MM.1S (cell line): Measurements from ENCODE around the gene KIRREL1.

Source experiments
- CTCF ChIP-seq: fragments of 300-600 bp; sonication (generic); IDR thresholded peaks from 2 replicates; pipeline ENCODE4 v1.5.1; 2016; ENCODE audit warnings: antibody characterized with exemption, low read length, mixed read lengths
- EZH2 ChIP-seq: fragments of 300-600 bp; sonication (generic); optimal IDR thresholded peaks from 2 replicates; pipeline ENCODE3; 2017; ENCODE audit warnings: low read depth, mild to moderate bottlenecking, antibody characterized with exemption, low read length, mixed read lengths
- EZH2phosphoT487 ChIP-seq: fragments of 300-600 bp; sonication (generic); IDR thresholded peaks from 2 replicates; pipeline ENCODE4 v1.6.1; 2018; ENCODE audit warnings: antibody characterized with exemption, low read length

GRCh38 chr1:158094571-158094970 is 101.1 kb downstream of the KIRREL1 start:
- no peak for TF ChIP-seq CTCF
- no peak for TF ChIP-seq EZH2
- TF ChIP-seq EZH2phosphoT487, result no peak
